GM21786 (cell line): ENCODE results near the gene CHRNA5.
A peak's percentile ranks its signal among the peaks of the same experiment; 100 is the strongest.
"Not testable (repeated sequence)": the region's sequence is repeated elsewhere in the genome, so short reads cannot be mapped to it uniquely, and the experiment has no call there.

Experiments
- ATAC-seq: cut with Tn5 transposase; IDR thresholded peaks from one replicate; pipeline ENCODE4 v1.9.1; 2021; ENCODE audit not compliant: unreplicated experiment

Gene CHRNA5

GRCh38 chr15:78565951-78566774 is 843 bp downstream of the CHRNA5 start:
- peak; percentile 12 for ATAC-seq

GRCh38 chr15:78567531-78567930 is 2.2 kb downstream of the CHRNA5 start:
- ATAC-seq = no peak

GRCh38 chr15:78570710-78571109 is 5.4 kb downstream of the CHRNA5 start:
- no peak for ATAC-seq

GRCh38 chr15:78571382-78571781 is 6.1 kb downstream of the CHRNA5 start:
- ATAC-seq = no peak

GRCh38 chr15:78573416-78573815 is 8.1 kb downstream of the CHRNA5 start:
- ATAC-seq = no peak

- no peak for ATAC-seq
These were observed 9.6 kb downstream of the CHRNA5 start for GRCh38 chr15:78574944-78575343.

- ATAC-seq = no peak
These were observed 32.3 kb downstream of the CHRNA5 start for GRCh38 chr15:78597583-78597982.

- no peak for ATAC-seq
These were observed 33.0 kb downstream of the CHRNA5 start for GRCh38 chr15:78598348-78598747.

- no peak for ATAC-seq
These were observed 33.9 kb downstream of the CHRNA5 start for GRCh38 chr15:78599189-78599588.

GRCh38 chr15:78603467-78603866 is 38.1 kb downstream of the CHRNA5 start:
- ATAC-seq = no peak

GRCh38 chr15:78604420-78604819 is 39.1 kb downstream of the CHRNA5 start:
- ATAC-seq = no peak

GRCh38 chr15:78605201-78605600 is 39.9 kb downstream of the CHRNA5 start:
- ATAC-seq = no peak

GRCh38 chr15:78605680-78606079 is 40.4 kb downstream of the CHRNA5 start:
- ATAC-seq = no peak

GRCh38 chr15:78609551-78609950 is 44.2 kb downstream of the CHRNA5 start:
- not testable (repeated sequence) for ATAC-seq

GRCh38 chr15:78614021-78614420 is 48.7 kb downstream of the CHRNA5 start:
- no peak for ATAC-seq

GRCh38 chr15:78615151-78615589 is 49.9 kb downstream of the CHRNA5 start:
- ATAC-seq = no peak

GRCh38 chr15:78616506-78616905 is 51.2 kb downstream of the CHRNA5 start:
- ATAC-seq = no peak

- ATAC-seq = no peak
These were observed 51.8 kb downstream of the CHRNA5 start for GRCh38 chr15:78617076-78617475.

- ATAC-seq = no peak
These were observed 52.2 kb downstream of the CHRNA5 start for GRCh38 chr15:78617516-78617915.

- ATAC-seq = no peak
These were observed 52.7 kb downstream of the CHRNA5 start for GRCh38 chr15:78618064-78618463.

- ATAC-seq = no peak
These were observed 53.2 kb downstream of the CHRNA5 start for GRCh38 chr15:78618490-78618934.

- no peak for ATAC-seq
These were observed 54.0 kb downstream of the CHRNA5 start for GRCh38 chr15:78619022-78619950.
